Pancreas (tissue), 10 donors: ENCODE data around the gene RAE1. TPM values are rescaled to one million over a fixed set of nuclear protein-coding genes. Genes with fewer than 3 reads are reported as not detected.
A peak's percentile ranks its signal among the peaks of the same experiment; 100 is the strongest.

Experiments
- ATAC-seq, 4 donors: fragments of 200-7000 bp; cut with Tn5 transposase; one replicate each; pipeline versions ENCODE4 v1.8.0 to v1.9.1; 2020; ENCODE audit warnings: mild to moderate bottlenecking in 4 of 4, moderate library complexity in 4 of 4
- DNase-seq, 6 donors: peaks; one replicate each; pipeline ENCODE4 v3.0.0-alpha.2; 2020
- FAIRE-seq: peaks from 2 replicates; lab custom pipeline; 2012; peaks lifted over from hg19 to GRCh38; lab: Jason Lieb, UNC
- H3K27ac ChIP-seq, 4 donors: fragments of 200-600 bp; sonication (generic); 1 replicate in 3 of 4; 2 replicates in 1 of 4; pipeline versions ENCODE4 v1.5.0 to v1.8.0; 2020
- H3K27me3 ChIP-seq, 4 donors: fragments of 200-600 bp; one replicate each; pipeline ENCODE4 v1.8.0; 2021
- H3K36me3 ChIP-seq, 3 donors: fragments of 200-600 bp; sonication (generic) in 1 of 3; one replicate each; pipeline versions ENCODE4 v1.5.0 to v1.8.0; 2020 to 2021
- H3K4me1 ChIP-seq, 3 donors: fragments of 200-600 bp; one replicate each; pipeline ENCODE4 v1.8.0; 2021
- H3K4me3 ChIP-seq, 4 donors: fragments of 200-600 bp; sonication (generic) in 2 of 4; one replicate each; pipeline versions ENCODE4 v1.5.0 to v1.8.0; 2020 to 2021
- H3K9me3 ChIP-seq, 4 donors: fragments of 200-600 bp; one replicate each; pipeline ENCODE4 v1.8.0; 2021
- WGBS, 2 donors: extraction: QIAGEN DNeasy Blood & Tissue Kit; methylation state at CpG; one replicate each; pipeline ENCODE4 v1.1.7; 2013; 5-methylcytosine and 5-hydroxymethylcytosine counted together
- intact Hi-C, 3 donors: fragments of 100-400 bp; cut with DNase I; formaldehyde crosslinking; loops; one replicate each; pipeline versions ENCODE4 v1.11.1 to v1.14.2; 2022
- polyA plus RNA-seq, 2 donors: library from polyadenylated mRNA; stranded (reverse); fragments of 200-250 nt; gene quantifications; one replicate each; pipeline ENCODE4 v1.2.3, GENCODE V29; 2013
- total RNA-seq, 6 donors: library from RNA; stranded (reverse); fragmentation: NEBNext Ultra II Directional in 4 of 6; extraction: Animal tissue kit (Norgen Biotek cat#: 25700) in 4 of 6; gene quantifications; one replicate each; pipeline versions ENCODE4 v1.2.1 to v1.2.4, GENCODE V29; 2021 to 2023
- TF ChIP-seq, protein P1 (sequence below), 4 donors: fragments of 200-600 bp; sonication (generic) in 3 of 4; IDR thresholded peaks; one replicate each; pipeline versions ENCODE4 v1.5.0 to v1.8.0; 2021; ENCODE audit warnings: antibody characterized with exemption in 4 of 4
- donor health status: healthy with polysubstance abuse.
- donor health status: DM: no; HTN: no; CAD: no; lungs with moderate emphysema.
- donor health status: DM: no; HTN: no; CAD: no.
- donor health status: control.
- donor health status: control.
- donor health status: Bipolar disorder and iron deficiency.
- donor health status: DM: yes; HTN: yes; CAD: no.
- donor health status: DM: no; HTN: no; CAD: no.
- donor health status: DM: no; HTN: no; CAD: no.
- donor health status: DM: yes; HTN: yes; CAD: no.

RAE1 gene
- total and polyA plus RNA-seq, 8 donors, result 4.3 to 13.5 (median 6.6) TPM

DNA sequence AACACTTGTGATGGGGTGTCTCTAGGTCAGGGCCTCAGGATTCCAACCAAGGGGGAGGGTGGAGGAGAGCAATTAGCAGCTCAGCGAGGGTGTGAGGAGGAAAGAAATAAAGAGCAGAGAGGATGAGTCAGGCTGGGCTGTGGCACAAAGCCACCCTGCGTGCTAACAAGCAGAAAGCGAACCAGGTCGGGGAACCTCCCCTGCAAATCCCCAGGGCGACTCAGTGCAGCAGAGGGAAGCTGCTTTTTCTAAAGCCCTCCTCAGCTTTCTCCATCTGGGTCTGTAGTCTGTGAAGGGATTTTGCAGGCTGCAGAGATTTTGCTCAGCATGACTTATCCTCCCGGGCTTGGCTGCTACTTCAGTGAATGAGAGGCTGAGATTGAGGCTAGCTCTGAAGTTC lies 28.0 kb upstream of the RAE1 start:
- intact Hi-C loops, result no loop called here
- FAIRE-seq (no peak), ATAC-seq (peak in 1 of 4 donors; percentile 40), DNase-seq (no peak)
- TF ChIP-seq, protein P1, sequence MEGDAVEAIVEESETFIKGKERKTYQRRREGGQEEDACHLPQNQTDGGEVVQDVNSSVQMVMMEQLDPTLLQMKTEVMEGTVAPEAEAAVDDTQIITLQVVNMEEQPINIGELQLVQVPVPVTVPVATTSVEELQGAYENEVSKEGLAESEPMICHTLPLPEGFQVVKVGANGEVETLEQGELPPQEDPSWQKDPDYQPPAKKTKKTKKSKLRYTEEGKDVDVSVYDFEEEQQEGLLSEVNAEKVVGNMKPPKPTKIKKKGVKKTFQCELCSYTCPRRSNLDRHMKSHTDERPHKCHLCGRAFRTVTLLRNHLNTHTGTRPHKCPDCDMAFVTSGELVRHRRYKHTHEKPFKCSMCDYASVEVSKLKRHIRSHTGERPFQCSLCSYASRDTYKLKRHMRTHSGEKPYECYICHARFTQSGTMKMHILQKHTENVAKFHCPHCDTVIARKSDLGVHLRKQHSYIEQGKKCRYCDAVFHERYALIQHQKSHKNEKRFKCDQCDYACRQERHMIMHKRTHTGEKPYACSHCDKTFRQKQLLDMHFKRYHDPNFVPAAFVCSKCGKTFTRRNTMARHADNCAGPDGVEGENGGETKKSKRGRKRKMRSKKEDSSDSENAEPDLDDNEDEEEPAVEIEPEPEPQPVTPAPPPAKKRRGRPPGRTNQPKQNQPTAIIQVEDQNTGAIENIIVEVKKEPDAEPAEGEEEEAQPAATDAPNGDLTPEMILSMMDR (IDR thresholded peaks at IDR 0.05), result no peak
- H3K27me3 ChIP-seq, result peaks cover 0 to 10% (median 0%) of the 10 kb centered on the region in 4 donors
- 35 to 49% methylated on average over 6 of the region's 6 CpGs for WGBS, 2 donors
- H3K9me3 ChIP-seq, result no peaks in the 10 kb centered on the region
- no peaks in the 10 kb centered on the region for H3K4me1 ChIP-seq
- no peak overlapping the region for H3K27ac ChIP-seq
- H3K4me3 ChIP-seq, result no peak overlapping the region
- no peaks in the 10 kb centered on the region for H3K36me3 ChIP-seq

DNA sequence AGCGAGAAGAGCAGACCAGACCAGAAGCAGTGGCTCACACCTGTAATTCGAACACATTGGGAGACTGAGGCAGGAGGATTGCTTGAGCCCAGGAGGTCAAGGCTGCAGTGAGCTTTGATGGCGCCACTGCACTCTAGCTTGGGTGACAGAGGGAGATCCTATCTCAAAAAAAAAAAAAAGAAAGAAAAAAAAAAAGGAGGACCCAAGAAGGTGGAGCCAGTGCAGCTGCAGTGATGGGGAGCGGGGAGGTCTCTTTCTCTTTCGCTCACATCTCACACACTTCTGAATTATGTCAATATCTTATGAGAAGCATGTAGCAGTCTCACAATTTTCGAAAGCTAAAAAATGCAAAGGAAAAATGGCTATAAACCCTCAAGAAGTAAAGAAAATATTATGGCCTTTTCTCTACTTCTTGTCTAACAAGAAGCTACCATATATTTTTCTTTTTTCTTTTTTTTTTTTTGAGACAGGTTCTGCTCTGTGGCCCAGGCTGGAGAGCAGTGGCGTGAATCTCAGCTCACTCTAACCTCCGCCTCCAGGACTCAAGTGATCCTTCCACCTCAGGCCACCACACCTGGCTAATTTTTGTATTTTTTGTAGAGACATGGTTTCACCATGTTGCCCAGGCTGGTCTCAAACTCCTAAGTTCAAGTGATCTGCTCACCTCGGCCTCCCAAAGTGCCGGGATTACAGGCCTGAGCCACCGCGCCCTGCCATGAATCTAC lies 25.3 kb upstream of the RAE1 start:
- intact Hi-C loops, result no loop called here
- Histone ChIP-seq H3K4me3 (no peak overlapping the region), H3K36me3 (no peaks in the 10 kb centered on the region), H3K27me3 (peaks cover 0 to 26% (median 3%) of the 10 kb centered on the region in 4 donors), H3K4me1 (no peaks in the 10 kb centered on the region), H3K27ac (no peak overlapping the region), H3K9me3 (no peaks in the 10 kb centered on the region)
- DNase-seq (no peak), ATAC-seq (no peak), FAIRE-seq (no peak)
- 78 to 90% methylated on average over 12 of the region's 12 CpGs for WGBS, 2 donors
- TF ChIP-seq, protein P1 (IDR thresholded peaks at IDR 0.05), result no peak

DNA sequence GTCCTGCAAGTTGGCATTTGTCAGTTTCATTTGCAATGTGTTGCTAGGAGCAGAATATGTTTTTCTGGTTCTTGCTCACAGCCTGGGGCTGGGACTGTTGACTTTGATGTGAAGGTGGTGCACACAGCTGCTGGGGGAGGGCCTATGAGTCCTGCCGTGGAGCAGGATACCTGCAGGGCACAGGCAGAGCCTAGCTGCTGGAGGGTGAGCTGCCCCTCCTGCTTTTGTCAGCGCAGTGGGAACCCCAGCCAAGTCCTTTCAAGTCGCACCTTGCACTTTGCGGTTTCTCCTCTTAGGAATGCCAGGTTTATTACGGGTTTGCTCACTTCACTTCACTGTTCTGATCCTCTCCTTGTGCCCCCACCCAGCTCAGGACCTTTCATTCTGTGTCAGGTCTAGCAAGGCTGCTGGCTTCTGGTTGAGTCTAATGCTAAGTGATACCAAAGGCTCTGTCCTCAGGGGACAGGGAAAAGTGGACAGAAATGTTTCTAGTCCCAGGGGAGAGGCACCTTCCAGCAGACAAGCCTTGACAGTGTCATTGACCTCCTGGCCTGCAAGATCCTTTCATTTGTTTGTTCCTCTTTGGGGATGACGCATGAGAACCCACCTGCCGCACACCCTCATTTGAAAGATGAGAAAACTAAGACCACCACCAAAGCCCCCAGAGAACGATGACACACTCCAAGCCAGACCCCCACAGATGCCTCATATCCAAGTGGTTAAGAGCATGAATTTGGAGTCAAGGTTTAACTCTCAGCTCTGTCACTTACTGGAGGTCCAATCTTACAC lies 24.2 kb upstream of the RAE1 start:
- TF ChIP-seq, protein P1 (IDR thresholded peaks at IDR 0.05), result no peak
- no peaks in the 10 kb centered on the region for H3K9me3 ChIP-seq
- ATAC-seq, result peak in 2 of 4 donors; percentile 17 to 45
- intact Hi-C loops, result no loop called here
- no peaks in the 10 kb centered on the region for H3K36me3 ChIP-seq
- H3K27ac ChIP-seq, result no peak overlapping the region
- no peak for FAIRE-seq
- no peak overlapping the region for H3K4me3 ChIP-seq
- WGBS, 2 donors, result 47 to 58% methylated on average over 8 of the region's 8 CpGs
- peaks cover 0 to 26% (median 5%) of the 10 kb centered on the region in 4 donors for H3K27me3 ChIP-seq
- no peaks in the 10 kb centered on the region for H3K4me1 ChIP-seq
- DNase-seq, result no peak

DNA sequence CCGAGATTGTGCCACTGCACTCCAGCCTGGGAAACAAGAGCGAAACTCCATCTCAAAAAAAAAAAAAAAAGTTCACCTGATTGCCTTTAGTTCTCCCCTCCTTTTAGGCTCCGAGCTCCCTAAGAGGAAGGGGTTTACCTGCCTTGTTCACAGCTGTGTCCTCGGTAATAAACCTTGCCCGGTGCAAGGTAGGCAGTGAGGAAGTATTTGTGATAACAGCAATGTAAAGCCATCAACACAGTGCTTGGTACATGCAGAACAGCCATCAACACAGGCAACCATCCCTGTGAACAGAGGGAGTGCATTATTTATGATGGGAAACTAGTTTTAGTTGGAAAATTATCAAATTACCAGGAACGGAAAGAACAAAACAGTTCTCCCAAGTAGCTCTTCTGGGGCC lies 23.2 kb upstream of the RAE1 start:
- FAIRE-seq (no peak), DNase-seq (no peak), ATAC-seq (no peak)
- Histone ChIP-seq H3K27ac (no peak overlapping the region), H3K4me3 (no peak overlapping the region), H3K9me3 (no peaks in the 10 kb centered on the region), H3K4me1 (no peaks in the 10 kb centered on the region), H3K36me3 (no peaks in the 10 kb centered on the region), H3K27me3 (peaks cover 0 to 22% (median 7%) of the 10 kb centered on the region in 4 donors)
- intact Hi-C loops, result no loop called here
- WGBS, 2 donors, result 60 to 67% methylated on average over 6 of the region's 6 CpGs
- TF ChIP-seq, protein P1 (IDR thresholded peaks at IDR 0.05), result no peak
